HG03139 (cell line): ENCODE measurements around the gene TP73.

Experiments
- ATAC-seq: cut with Tn5 transposase; IDR thresholded peaks from one replicate; pipeline ENCODE4 v1.9.1; 2021; ENCODE audit not compliant: unreplicated experiment

The TP73 gene

GRCh38 chr1:3671371-3672180, 19.3 kb downstream of the TP73 start:
- ATAC-seq = no peak

GRCh38 chr1:3672231-3672970, 20.1 kb downstream of the TP73 start:
- no peak for ATAC-seq

- ATAC-seq = no peak
These were observed 20.6 kb downstream of the TP73 start for GRCh38 chr1:3672971-3673361.

- ATAC-seq = no peak
These were observed 21.2 kb downstream of the TP73 start for GRCh38 chr1:3673381-3674099.

- ATAC-seq = no peak
These were observed 22.1 kb downstream of the TP73 start for GRCh38 chr1:3674100-3675094.

- ATAC-seq = no peak
These were observed 23.1 kb downstream of the TP73 start for GRCh38 chr1:3675436-3675835.

GRCh38 chr1:3676581-3677470, 24.5 kb downstream of the TP73 start:
- ATAC-seq = peak; percentile 71

GRCh38 chr1:3677484-3677883, 25.2 kb downstream of the TP73 start:
- no peak for ATAC-seq

- ATAC-seq = no peak
These were observed 26.2 kb downstream of the TP73 start for GRCh38 chr1:3678361-3679097.

- ATAC-seq = no peak
These were observed 26.8 kb downstream of the TP73 start for GRCh38 chr1:3679098-3679555.

GRCh38 chr1:3679799-3680453, 27.6 kb downstream of the TP73 start:
- ATAC-seq = no peak

- no peak for ATAC-seq
These were observed 28.3 kb downstream of the TP73 start for GRCh38 chr1:3680488-3681230.

GRCh38 chr1:3681231-3681897, 29.0 kb downstream of the TP73 start:
- no peak for ATAC-seq

- ATAC-seq = no peak
These were observed 29.8 kb downstream of the TP73 start for GRCh38 chr1:3681898-3682806.

- ATAC-seq = no peak
These were observed 30.9 kb downstream of the TP73 start for GRCh38 chr1:3683197-3683596.

- ATAC-seq = no peak
These were observed 31.7 kb downstream of the TP73 start for GRCh38 chr1:3683992-3684391.
